ENCODE data around the gene FEM1C. TPM values are rescaled to one million over a fixed set of nuclear protein-coding genes. Genes with fewer than 3 reads are reported as not detected.

FEM1C gene
- total and polyA plus RNA-seq, 10 donors, result 3.1 to 22.7 (median 16.9) TPM

- TF ChIP-seq POLR2AphosphoS5 (IDR thresholded peaks at IDR 0.05) (no peak), CTCF (IDR thresholded peaks at IDR 0.05 in 8 of 11, conservative IDR thresholded peaks at IDR 0.05 in 3 of 11) (no peak), POLR2A (IDR thresholded peaks at IDR 0.05) (no peak)
- Histone ChIP-seq H3K4me1 (peaks cover 0 to 97% (median 59%) of the 10 kb centered on the region in 6 donors), H3K27ac (no peak overlapping the region), H3K4me3 (no peak overlapping the region), H3K9me3 (no peaks in the 10 kb centered on the region), H3K36me3 (peaks cover 0 to 57% (median 12%) of the 10 kb centered on the region in 6 donors), H3K27me3 (replicated peaks in 1 of 7) (no peaks in the 10 kb centered on the region)
- intact Hi-C loops (cut with DNase I; ENCODE audit: low total_unique reads), result no loop called here
- no peak for DNase-seq
- WGBS, 5 donors, result 56 to 72% (median 69%) methylated on average over 2 of the region's 2 CpGs
Measured at GRCh38 chr5:115532517-115532916, 12.1 kb downstream of the FEM1C start.

- TF ChIP-seq CTCF (IDR thresholded peaks at IDR 0.05 in 8 of 11, conservative IDR thresholded peaks at IDR 0.05 in 3 of 11), result no peak
- no peak for TF ChIP-seq POLR2AphosphoS5 (IDR thresholded peaks at IDR 0.05)
- TF ChIP-seq POLR2A (IDR thresholded peaks at IDR 0.05), result no peak
- no peak for DNase-seq
- H3K4me1 ChIP-seq, result peaks cover 0 to 97% (median 52%) of the 10 kb centered on the region in 6 donors
- H3K27me3 ChIP-seq (replicated peaks in 1 of 7), result no peaks in the 10 kb centered on the region
- no peak overlapping the region for H3K4me3 ChIP-seq
- WGBS, 5 donors, result 84 to 100% (median 91%) methylated on average over 1 of the region's 1 CpG
- no peak overlapping the region for H3K27ac ChIP-seq
- intact Hi-C loops (cut with DNase I; ENCODE audit: low total_unique reads), result no loop called here
- peaks cover 0 to 60% (median 12%) of the 10 kb centered on the region in 6 donors for H3K36me3 ChIP-seq
- no peaks in the 10 kb centered on the region for H3K9me3 ChIP-seq
Measured at GRCh38 chr5:115531787-115532367, 12.7 kb downstream of the FEM1C start.

- intact Hi-C loops (cut with DNase I; ENCODE audit: low total_unique reads), result no loop called here
- no peak for DNase-seq
- peaks cover 0 to 62% (median 10%) of the 10 kb centered on the region in 6 donors for H3K36me3 ChIP-seq
- peaks cover 0 to 97% (median 51%) of the 10 kb centered on the region in 6 donors for H3K4me1 ChIP-seq
- TF ChIP-seq POLR2AphosphoS5 (IDR thresholded peaks at IDR 0.05), result no peak
- TF ChIP-seq CTCF (IDR thresholded peaks at IDR 0.05 in 8 of 11, conservative IDR thresholded peaks at IDR 0.05 in 3 of 11), result no peak
- no peak for TF ChIP-seq POLR2A (IDR thresholded peaks at IDR 0.05)
- no peak overlapping the region for H3K27ac ChIP-seq
- no peaks in the 10 kb centered on the region for H3K27me3 ChIP-seq (replicated peaks in 1 of 7)
- 96 to 98% (median 97%) methylated on average over 3 of the region's 3 CpGs for WGBS, 5 donors
- no peak overlapping the region for H3K4me3 ChIP-seq
- no peaks in the 10 kb centered on the region for H3K9me3 ChIP-seq
Measured at GRCh38 chr5:115531380-115531779, 13.2 kb downstream of the FEM1C start.

GRCh38 chr5:115530426-115530825, 14.1 kb downstream of the FEM1C start:
- intact Hi-C loops (cut with DNase I; ENCODE audit: low total_unique reads), result no loop called here
- no peak for DNase-seq
- H3K27me3 ChIP-seq (replicated peaks in 1 of 7), result no peaks in the 10 kb centered on the region
- no peak overlapping the region for H3K27ac ChIP-seq
- no peak overlapping the region for H3K4me3 ChIP-seq
- TF ChIP-seq POLR2A (IDR thresholded peaks at IDR 0.05) (no peak), POLR2AphosphoS5 (IDR thresholded peaks at IDR 0.05) (no peak), CTCF (IDR thresholded peaks at IDR 0.05 in 8 of 11, conservative IDR thresholded peaks at IDR 0.05 in 3 of 11) (no peak)
- WGBS, 5 donors, result 64 to 97% (median 95%) methylated on average over 3 of the region's 3 CpGs
- no peaks in the 10 kb centered on the region for H3K9me3 ChIP-seq
- peaks cover 0 to 62% (median 7%) of the 10 kb centered on the region in 6 donors for H3K36me3 ChIP-seq
- peaks cover 0 to 91% (median 45%) of the 10 kb centered on the region in 6 donors for H3K4me1 ChIP-seq

Data from spleen (tissue), 11 donors.